H1 (cell line): ENCODE data around the gene MAST2. TPM values are rescaled to one million over a fixed set of nuclear protein-coding genes. Genes with fewer than 3 reads are reported as not detected.

Experiments used
- CTCF ChIA-PET: fragments of 300-600 bp; sonication (Branson Sonifier 250); formaldehyde crosslinking; loops from one replicate; lab custom pipeline; 2021; ENCODE audit not compliant: partially characterized antibody; lab: Charles Lee
- POLR2A ChIA-PET: fragments of 300-600 bp; sonication (Branson Sonifier 250); formaldehyde crosslinking; loops from one replicate; lab custom pipeline; 2021; ENCODE audit warnings: inconsistent platforms; ENCODE audit not compliant: partially characterized antibody; lab: Charles Lee
- DNase-seq, 2 experiments: peaks; one replicate each; pipeline versions ENCODE4 v3.0.0 to v3.0.0-alpha.2; 2010 to 2022; ENCODE audit warnings: low spot score in 2 of 2, low read depth in 1 of 2, mixed read lengths in 1 of 2
- FAIRE-seq: peaks from 2 replicates; lab custom pipeline; 2011; peaks lifted over from hg19 to GRCh38; lab: Jason Lieb, UNC
- H2AFZ ChIP-seq: 2 replicates; pipeline ENCODE4 v1.8.1; 2012; ENCODE audit warnings: low read length, inconsistent platforms
- H2AK5ac ChIP-seq: 2 replicates; pipeline ENCODE4 v1.6.1; 2013; ENCODE audit warnings: low read depth, low read length
- H2BK120ac ChIP-seq: replicated peaks from 2 replicates; pipeline ENCODE3; 2013; ENCODE audit warnings: low read depth, low read length, inconsistent platforms
- H2BK12ac ChIP-seq: 2 replicates; pipeline ENCODE4 v1.6.1; 2013; ENCODE audit warnings: low read depth, low read length
- H2BK15ac ChIP-seq: 2 replicates; pipeline ENCODE4 v1.6.1; 2013; ENCODE audit warnings: low read length
- H2BK20ac ChIP-seq: 2 replicates; pipeline ENCODE4 v1.6.1; 2013; ENCODE audit warnings: low read length
- H2BK5ac ChIP-seq: 2 replicates; pipeline ENCODE4 v1.6.1; 2013; ENCODE audit warnings: low read depth, low read length
- H3K14ac ChIP-seq: 2 replicates; pipeline ENCODE4 v1.6.1; 2013; ENCODE audit warnings: inconsistent platforms; ENCODE audit not compliant: insufficient read length
- H3K18ac ChIP-seq: 2 replicates; pipeline ENCODE4 v1.6.1; 2013; ENCODE audit warnings: low read length; ENCODE audit errors: extremely low read depth
- H3K23ac ChIP-seq: 2 replicates; pipeline ENCODE4 v1.6.1; 2013; ENCODE audit warnings: inconsistent platforms; ENCODE audit not compliant: insufficient read length
- H3K23me2 ChIP-seq: 2 replicates; pipeline ENCODE4 v1.6.1; 2013; ENCODE audit warnings: low read depth, low read length
- H3K27ac ChIP-seq: 2 replicates; pipeline ENCODE4 v1.6.1; 2011; ENCODE audit warnings: low read depth, low read length, inconsistent platforms
- H3K27me3 ChIP-seq, 4 experiments: replicated peaks in 1 of 4; 1 replicate in 1 of 4; 2 replicates in 3 of 4; pipeline versions ENCODE4 v1.6.1 to v1.8.1; 2011 to 2013; ENCODE audit warnings: low read length in 3 of 4, mild to moderate bottlenecking in 3 of 4, inconsistent platforms in 2 of 4, mixed read lengths in 2 of 4, moderate library complexity in 1 of 4; ENCODE audit not compliant: control insufficient read depth in 3 of 4, insufficient read depth in 3 of 4; ENCODE audit errors: extremely low read depth in 1 of 4
- H3K36me3 ChIP-seq, 4 experiments: 2 replicates each; pipeline versions ENCODE4 v1.6.1 to v1.8.1; 2011 to 2013; ENCODE audit warnings: mild to moderate bottlenecking in 4 of 4, low read length in 3 of 4, moderate library complexity in 2 of 4, control low read depth in 1 of 4, inconsistent platforms in 1 of 4; ENCODE audit not compliant: insufficient read depth in 4 of 4, control insufficient read depth in 2 of 4
- H3K4ac ChIP-seq: replicated peaks from 2 replicates; pipeline ENCODE3; 2013; ENCODE audit warnings: low read length, low read depth, mixed read lengths, inconsistent platforms; ENCODE audit not compliant: insufficient read length
- H3K4me1 ChIP-seq, 4 experiments: replicated peaks in 1 of 4; 1 replicate in 1 of 4; 2 replicates in 3 of 4; pipeline versions ENCODE4 v1.6.1 to v1.8.1; 2011 to 2013; ENCODE audit warnings: low read length in 3 of 4, inconsistent platforms in 2 of 4, mixed read lengths in 1 of 4; ENCODE audit not compliant: insufficient read depth in 4 of 4, control insufficient read depth in 3 of 4
- H3K4me2 ChIP-seq, 2 experiments: 2 replicates each; pipeline versions ENCODE4 v1.6.1 to v1.8.1; 2011 to 2013; ENCODE audit warnings: low read depth in 2 of 2, low read length in 2 of 2, control low read depth in 1 of 2, inconsistent platforms in 1 of 2, mild to moderate bottlenecking in 1 of 2; ENCODE audit not compliant: insufficient read depth in 1 of 2
- H3K4me3 ChIP-seq, 4 experiments: fragments of 200-600, 300-600 bp in 1 of 4; sonication (generic), shearing (Covaris generic), sonication (Bioruptor Twin) in 1 of 4; 2 replicates each; pipeline versions ENCODE4 v1.5.1 to v1.8.1; 2011 to 2016; ENCODE audit warnings: low read length in 4 of 4, low read depth in 3 of 4, control low read depth in 2 of 4, inconsistent platforms in 2 of 4, mild to moderate bottlenecking in 2 of 4, mixed read lengths in 1 of 4, moderate library complexity in 1 of 4; ENCODE audit not compliant: insufficient read depth in 2 of 4; ENCODE audit errors: extremely low read depth in 1 of 4
- H3K56ac ChIP-seq: replicated peaks from 2 replicates; pipeline ENCODE3; 2013; ENCODE audit warnings: low read depth, mild to moderate bottlenecking, mixed read lengths, low read length, inconsistent platforms; ENCODE audit not compliant: insufficient read length
- H3K79me1 ChIP-seq: 2 replicates; pipeline ENCODE4 v1.6.1; 2013; ENCODE audit warnings: low read depth, low read length, control low read depth
- H3K79me2 ChIP-seq, 2 experiments: 2 replicates each; pipeline versions ENCODE4 v1.6.1 to v1.8.1; 2012 to 2013; ENCODE audit warnings: low read length in 2 of 2, mild to moderate bottlenecking in 2 of 2, inconsistent platforms in 1 of 2; ENCODE audit not compliant: insufficient read depth in 2 of 2, control insufficient read depth in 1 of 2
- H3K9ac ChIP-seq, 4 experiments: replicated peaks in 1 of 4; 1 replicate in 1 of 4; 2 replicates in 3 of 4; pipeline versions ENCODE4 v1.6.1 to v1.8.1; 2011 to 2013; ENCODE audit warnings: low read depth in 3 of 4, low read length in 3 of 4, control low read depth in 2 of 4, mild to moderate bottlenecking in 2 of 4, moderate library complexity in 2 of 4, inconsistent platforms in 1 of 4; ENCODE audit errors: extremely low read depth in 1 of 4
- H3K9me3 ChIP-seq, 2 experiments: 2 replicates each; pipeline versions ENCODE4 v1.6.1 to v1.8.1; 2012 to 2013; ENCODE audit warnings: mild to moderate bottlenecking in 2 of 2, moderate library complexity in 2 of 2, control low read depth in 1 of 2, inconsistent platforms in 1 of 2, low read depth in 1 of 2, low read length in 1 of 2, mixed read lengths in 1 of 2; ENCODE audit not compliant: insufficient read depth in 2 of 2
- H4K20me1 ChIP-seq, 2 experiments: replicated peaks in 1 of 2; 2 replicates each; pipeline versions ENCODE3 to v1.8.1; 2011 to 2013; ENCODE audit warnings: inconsistent platforms in 2 of 2, low read length in 2 of 2, mild to moderate bottlenecking in 1 of 2; ENCODE audit not compliant: insufficient read depth in 2 of 2, control insufficient read depth in 1 of 2
- H4K5ac ChIP-seq: 2 replicates; pipeline ENCODE4 v1.6.1; 2013; ENCODE audit warnings: low read length, low read depth, mixed read lengths, inconsistent platforms; ENCODE audit not compliant: insufficient read length
- H4K8ac ChIP-seq: 2 replicates; pipeline ENCODE4 v1.8.0; 2013; ENCODE audit warnings: mild to moderate bottlenecking, moderate library complexity, low read length, inconsistent platforms; ENCODE audit not compliant: insufficient read depth; ENCODE audit errors: extremely low read depth
- H4K91ac ChIP-seq: replicated peaks from 2 replicates; pipeline ENCODE3; 2013; ENCODE audit warnings: low read length, mixed read lengths, inconsistent platforms; ENCODE audit not compliant: insufficient read length
- BCL11A ChIP-seq, 2 experiments: IDR thresholded peaks; one replicate each; pipeline ENCODE4 v1.6.1; 2011; ENCODE audit warnings: low read depth in 2 of 2, low read length in 2 of 2, mild to moderate bottlenecking in 2 of 2
- GABPA ChIP-seq: IDR thresholded peaks from 2 replicates; pipeline ENCODE4 v1.6.1; 2011; ENCODE audit warnings: mild to moderate bottlenecking, low read length, moderate library complexity, borderline replicate concordance; ENCODE audit not compliant: insufficient read depth
- POLR2A ChIP-seq, 2 experiments: IDR thresholded peaks; 1 replicate in 1 of 2; 2 replicates in 1 of 2; pipeline ENCODE4 v1.6.1; 2011; ENCODE audit warnings: low read depth in 2 of 2, low read length in 2 of 2, mild to moderate bottlenecking in 2 of 2; ENCODE audit errors: control extremely low read depth in 1 of 2
- RAD21 ChIP-seq, 2 experiments: IDR thresholded peaks in 1 of 2; conservative IDR thresholded peaks in 1 of 2; 2 replicates each; pipeline ENCODE4 v1.6.1; 2011; ENCODE audit warnings: low read depth in 2 of 2, low read length in 2 of 2, improper control_type of control experiment in 1 of 2, inconsistent platforms in 1 of 2, mild to moderate bottlenecking in 1 of 2, moderate library complexity in 1 of 2
- SIN3A ChIP-seq, 2 experiments: IDR thresholded peaks in 1 of 2; conservative IDR thresholded peaks in 1 of 2; 2 replicates each; pipeline ENCODE4 v1.6.1; 2011 to 2012; ENCODE audit warnings: low read length in 2 of 2, improper control_type of control experiment in 1 of 2, low read depth in 1 of 2, mild to moderate bottlenecking in 1 of 2
- SIRT6 ChIP-seq: IDR thresholded peaks from one replicate; pipeline ENCODE4 v1.7.1; 2012; ENCODE audit warnings: low read length, inconsistent platforms
- TAF1 ChIP-seq: IDR thresholded peaks from 2 replicates; pipeline ENCODE4 v1.6.1; 2011; ENCODE audit warnings: mild to moderate bottlenecking, low read depth, low read length
- TAF7 ChIP-seq: optimal IDR thresholded peaks from 2 replicates; pipeline ENCODE3; 2011; ENCODE audit warnings: low read depth, mild to moderate bottlenecking, inconsistent platforms, low read length, moderate library complexity, borderline replicate concordance
- TBP ChIP-seq: IDR thresholded peaks from 2 replicates; pipeline ENCODE4 v1.6.1; 2011; ENCODE audit warnings: low read depth, low read length, improper control_type of control experiment
- TEAD4 ChIP-seq: IDR thresholded peaks from 2 replicates; pipeline ENCODE4 v1.6.1; 2012; ENCODE audit warnings: low read depth, low read length, inconsistent platforms, mixed read lengths
- WGBS, 2 experiments: shearing (Covaris generic) in 1 of 2; methylation state at CpG; one replicate each; pipeline versions ENCODE4 v1.1.6 to v1.1.7; 2013 to 2015; ENCODE audit warnings: low lambda C conversion rate in 2 of 2, mixed read lengths in 2 of 2, inconsistent platforms in 1 of 2, low coverage in 1 of 2, missing lambda C conversion rate in 1 of 2; ENCODE audit not compliant: insufficient replicate concordance in 2 of 2, insufficient coverage in 1 of 2, insufficient read length in 1 of 2; ENCODE audit errors: extremely low coverage in 1 of 2, missing lambda C conversion rate in 1 of 2; 5-methylcytosine and 5-hydroxymethylcytosine counted together
- polyA plus RNA-seq, 7 experiments: library from polyadenylated mRNA; depleted of rRNA in 3 of 7; stranded (reverse) in 5 of 7; unstranded in 2 of 7; fragments of >200 nt in 5 of 7; fragments of 200-250 nt in 2 of 7; gene quantifications; 1 replicate in 5 of 7; 2 replicates in 1 of 7; 4 replicates in 1 of 7; pipeline versions ENCODE4 v1.2.1 to v1.2.3, GENCODE V29; 2011 to 2013; ENCODE audit warnings: missing spikeins in 2 of 7, mixed read lengths in 2 of 7
- total RNA-seq: library from RNA; stranded (reverse); fragmentation: NEBNext Ultra II Directional; extraction: Animal tissue kit (Norgen Biotek cat#: 25700); gene quantifications from 2 replicates; pipeline ENCODE4 v1.2.1, GENCODE V29; 2021

MAST2 gene
- total and polyA plus RNA-seq, 2 of the 8 experiments (the other 6 are each of a cell fraction or from before 2014, with no cell fraction given), result 20.5 to 35.4 TPM

GRCh38 chr1:46036894-46037839, 233.8 kb downstream of the MAST2 start:
- Histone ChIP-seq H3K18ac (no peak overlapping the region), H3K79me1 (no peaks in the 10 kb centered on the region), H2AFZ (no peak overlapping the region), H3K27ac (no peak overlapping the region), H4K91ac (no peak overlapping the region), H2BK5ac (no peak overlapping the region), H3K9ac (no peak overlapping the region), H3K4ac (no peak overlapping the region), H3K9me3 (no peaks in the 10 kb centered on the region), H3K4me3 (no peak overlapping the region), H4K20me1 (peaks cover 0 to 4% of the 10 kb centered on the region in 2 experiments), H3K4me1 (no peaks in the 10 kb centered on the region), H3K4me2 (no peak overlapping the region; a peak in 1 of 4 replicates), H2AK5ac (0 out of 2 replicates have a peak overlapping the region, but pooled peaks have one; percentile 56), H3K23ac (no peak overlapping the region), H2BK15ac (no peak overlapping the region), H3K27me3 (no peaks in the 10 kb centered on the region), H3K23me2 (no peaks in the 10 kb centered on the region), H2BK20ac (no peak overlapping the region), H3K79me2 (no peaks in the 10 kb centered on the region), H4K8ac (peak overlapping the region; percentile 64; the same call in 1 of the 2 replicates), H3K36me3 (peaks cover 0 to 11% (median 4%) of the 10 kb centered on the region in 4 experiments; a peak in 7 of 8 replicates), H3K56ac (no peak overlapping the region), H4K5ac (no peak overlapping the region), H2BK120ac (no peak overlapping the region), H3K14ac (no peak overlapping the region), H2BK12ac (peak overlapping the region; percentile 72; the same call in 1 of the 2 replicates)
- DNase-seq (peak; percentile 76 to 97), FAIRE-seq (peak; percentile 57)
- CTCF ChIA-PET, result interaction anchor here (0.6 to 8.1 kb wide), 34 partner anchors 9 to 444 kb away, joined by 3 to 128 read pairs (median 3); partner anchors contain the start of genes P3R3URF and POMGNT1
- WGBS, 2 experiments, result 56% methylated on average over 11 of the region's 11 CpGs; no CpG with 5 or more reads in 1 of the 2 experiments
- POLR2A ChIA-PET, result interaction anchor here (1.2 to 2.5 kb wide), 4 partner anchors 95 to 144 kb away, joined by 3 to 9 read pairs (median 5); partner anchors contain the start of genes PIK3R3 and TSPAN1
- peak; percentile 71 for TF ChIP-seq TEAD4
- TF ChIP-seq POLR2A (IDR thresholded peaks at IDR 0.05; ENCODE audit: control extremely low read depth in 1 of 2, low read depth in 2 of 2, low read length in 2 of 2), result peak in 1 of 2 experiments; percentile 72
- peak; percentile 86 for TF ChIP-seq TAF7
- peak; percentile 46; the same call in 1 of the 2 replicates for TF ChIP-seq TBP
- TF ChIP-seq BCL11A (IDR thresholded peaks at IDR 0.05; ENCODE audit: low read depth in 2 of 2, low read length in 2 of 2), result no peak
- no peak for TF ChIP-seq TAF1
- TF ChIP-seq SIRT6, result no peak
- TF ChIP-seq SIN3A (conservative IDR thresholded peaks at IDR 0.05 in 1 of 2, IDR thresholded peaks at IDR 0.05 in 1 of 2; ENCODE audit: low read depth in 1 of 2, low read length in 2 of 2), result no peak
- TF ChIP-seq GABPA, result no peak; the same call in 1 of the 2 replicates
- peak; percentile 99 for TF ChIP-seq RAD21 (IDR thresholded peaks at IDR 0.05 in 1 of 2, conservative IDR thresholded peaks at IDR 0.05 in 1 of 2; ENCODE audit: low read depth in 2 of 2, low read length in 2 of 2)
